CD14-positive monocyte (primary cell): Measurements from ENCODE around the gene CTNNA3. TPM values are rescaled to one million over a fixed set of nuclear protein-coding genes. Genes with fewer than 3 reads are reported as not detected.

Experiments used
- DNase-seq, 3 donors: peaks; one replicate each; pipeline ENCODE4 v3.0.0-alpha.2; 2011 to 2022
- H2AFZ ChIP-seq: 2 replicates; pipeline ENCODE4 v1.6.0; 2012; ENCODE audit warnings: mild to moderate bottlenecking, low read depth, low read length, inconsistent platforms; ENCODE audit not compliant: insufficient read depth, poor library complexity, severe bottlenecking
- H3K27ac ChIP-seq, 2 donors: 1 replicate in 1 of 2; 2 replicates in 1 of 2; pipeline ENCODE4 v1.5.1; 2012 to 2013; ENCODE audit warnings: low read length in 2 of 2, control low read depth in 1 of 2, inconsistent platforms in 1 of 2, low read depth in 1 of 2, mild to moderate bottlenecking in 1 of 2
- H3K27me3 ChIP-seq, 2 donors: one replicate each; pipeline versions ENCODE4 v1.6.0 to v1.6.1; 2011 to 2013; ENCODE audit warnings: low read length in 2 of 2; ENCODE audit not compliant: control insufficient read depth in 2 of 2, insufficient read depth in 2 of 2
- H3K36me3 ChIP-seq, 2 donors: replicated peaks in 1 of 2; 1 replicate in 1 of 2; 2 replicates in 1 of 2; pipeline versions ENCODE4 v1.5.1 to v1.6.1; 2012 to 2013; ENCODE audit warnings: low read length in 2 of 2, control low read depth in 1 of 2, inconsistent platforms in 1 of 2, mild to moderate bottlenecking in 1 of 2; ENCODE audit not compliant: insufficient read depth in 2 of 2, control insufficient read depth in 1 of 2
- H3K4me1 ChIP-seq, 2 donors: 1 replicate in 1 of 2; 2 replicates in 1 of 2; pipeline versions ENCODE4 v1.5.1 to v1.6.1; 2012 to 2013; ENCODE audit warnings: low read length in 2 of 2, control low read depth in 1 of 2, inconsistent platforms in 1 of 2, mild to moderate bottlenecking in 1 of 2, moderate library complexity in 1 of 2; ENCODE audit not compliant: insufficient read depth in 2 of 2, control insufficient read depth in 1 of 2
- H3K4me2 ChIP-seq: replicated peaks from 2 replicates; pipeline ENCODE3; 2012; ENCODE audit warnings: low read length, moderate library complexity, mild to moderate bottlenecking; ENCODE audit not compliant: poor library complexity, severe bottlenecking; ENCODE audit errors: extremely low read depth
- H3K4me3 ChIP-seq, 3 experiments: fragments of 200-600 bp in 1 of 3; sonication (generic) in 1 of 3; replicated peaks in 1 of 3; 1 replicate in 2 of 3; 2 replicates in 1 of 3; pipeline ENCODE4 v1.5.1; 2011 to 2013; ENCODE audit warnings: low read length in 3 of 3, mild to moderate bottlenecking in 3 of 3, control low read depth in 2 of 3, low read depth in 2 of 3, inconsistent platforms in 1 of 3, moderate library complexity in 1 of 3
- H3K79me2 ChIP-seq: 2 replicates; pipeline ENCODE4 v1.6.0; 2012; ENCODE audit warnings: mild to moderate bottlenecking, control low read depth, inconsistent platforms, low read length, moderate library complexity; ENCODE audit not compliant: insufficient read depth
- H3K9ac ChIP-seq: 2 replicates; pipeline ENCODE4 v1.6.0; 2017; ENCODE audit warnings: low read length, mild to moderate bottlenecking; ENCODE audit not compliant: insufficient read depth, poor library complexity, severe bottlenecking
- H3K9me3 ChIP-seq, 2 donors: replicated peaks in 1 of 2; 1 replicate in 1 of 2; 2 replicates in 1 of 2; pipeline versions ENCODE4 v1.5.1 to v1.6.1; 2012 to 2013; ENCODE audit warnings: low read length in 2 of 2, control low read depth in 1 of 2; ENCODE audit not compliant: control insufficient read depth in 1 of 2, insufficient read depth in 1 of 2
- H4K20me1 ChIP-seq: 2 replicates; pipeline ENCODE4 v1.6.0; 2012; ENCODE audit warnings: mild to moderate bottlenecking, low read length, control low read depth, moderate library complexity; ENCODE audit not compliant: insufficient read depth
- H3K27ac Mint-ChIP-seq, 7 donors: one replicate each; pipeline ENCODE4 v1.8.0; 2020; ENCODE audit warnings: mild to moderate bottlenecking in 7 of 7, mixed read lengths in 7 of 7, moderate library complexity in 6 of 7, inconsistent platforms in 2 of 7
- H3K27me3 Mint-ChIP-seq, 3 donors: one replicate each; pipeline ENCODE4 v1.8.0; 2021 to 2022; ENCODE audit warnings: low read depth in 3 of 3, mild to moderate bottlenecking in 3 of 3, mixed read lengths in 3 of 3, moderate library complexity in 3 of 3, inconsistent platforms in 1 of 3
- H3K36me3 Mint-ChIP-seq, 2 donors: one replicate each; pipeline ENCODE4 v1.8.0; 2020; ENCODE audit warnings: mixed read lengths in 2 of 2, inconsistent platforms in 1 of 2, mild to moderate bottlenecking in 1 of 2
- H3K4me1 Mint-ChIP-seq: one replicate; pipeline ENCODE4 v1.8.0; 2020; ENCODE audit warnings: mild to moderate bottlenecking, mixed read lengths
- H3K4me3 Mint-ChIP-seq, 2 donors: one replicate each; pipeline ENCODE4 v1.8.0; 2020; ENCODE audit warnings: mild to moderate bottlenecking in 2 of 2, mixed read lengths in 2 of 2, moderate library complexity in 1 of 2
- H3K9me3 Mint-ChIP-seq, 7 donors: one replicate each; pipeline ENCODE4 v1.8.0; 2020 to 2022; ENCODE audit warnings: mixed read lengths in 7 of 7, mild to moderate bottlenecking in 6 of 7, moderate library complexity in 6 of 7, inconsistent platforms in 2 of 7
- CTCF ChIP-seq: fragments of 200-600 bp; IDR thresholded peaks from one replicate; pipeline ENCODE4 v1.8.0; 2022; ENCODE audit warnings: antibody characterized with exemption, mild to moderate bottlenecking
- WGBS: methylation state at CpG from one replicate; pipeline ENCODE4 v1.1.5; 2013; ENCODE audit warnings: missing lambda C conversion rate; ENCODE audit not compliant: insufficient coverage; 5-methylcytosine and 5-hydroxymethylcytosine counted together
- intact Hi-C, 2 donors: fragments of 100-400 bp; cut with micrococcal nuclease; formaldehyde crosslinking; loops; one replicate each; pipeline versions ENCODE4 v1.15.0 to v1.15.1; 2023
- polyA plus RNA-seq, 3 donors: library from polyadenylated mRNA; depleted of rRNA in 1 of 3; unstranded in 2 of 3; stranded (reverse) in 1 of 3; fragments of 300-500 nt in 2 of 3; fragments of >200 nt in 1 of 3; fragmentation: Illumina TruSeq in 2 of 3; gene quantifications; 1 replicate in 2 of 3; 2 replicates in 1 of 3; pipeline ENCODE4 v1.2.3, GENCODE V29; 2012 to 2021

The CTNNA3 gene
- polyA plus RNA-seq, 3 donors = not detected

GRCh38 chr10:65964205-65964604 lies 1731.8 kb downstream of the CTNNA3 start:
- Histone ChIP-seq H3K36me3 (no peaks in the 10 kb centered on the region), H4K20me1 (no peaks in the 10 kb centered on the region), H3K4me1 (no peaks in the 10 kb centered on the region), H3K79me2 (no peaks in the 10 kb centered on the region), H3K27me3 (no peaks in the 10 kb centered on the region), H3K27ac (no peak overlapping the region), H2AFZ (no peak overlapping the region), H3K4me2 (no peak overlapping the region), H3K9ac (no peak overlapping the region), H3K4me3 (no peak overlapping the region), H3K9me3 (peaks cover 0 to 14% of the 10 kb centered on the region in 2 donors)
- Mint-ChIP-seq H3K9me3 (peaks cover 2 to 10% (median 4%) of the 10 kb centered on the region in 7 donors), H3K4me3 (no peak overlapping the region), H3K27ac (no peak overlapping the region), H3K4me1 (no peaks in the 10 kb centered on the region), H3K36me3 (no peaks in the 10 kb centered on the region), H3K27me3 (peaks cover 0 to 2% (median 0%) of the 10 kb centered on the region in 3 donors)
- WGBS = 80% methylated on average over 1 of the region's 1 CpG
- DNase-seq = no peak
- TF ChIP-seq CTCF = no peak
- intact Hi-C loops = no loop called here

DNA sequence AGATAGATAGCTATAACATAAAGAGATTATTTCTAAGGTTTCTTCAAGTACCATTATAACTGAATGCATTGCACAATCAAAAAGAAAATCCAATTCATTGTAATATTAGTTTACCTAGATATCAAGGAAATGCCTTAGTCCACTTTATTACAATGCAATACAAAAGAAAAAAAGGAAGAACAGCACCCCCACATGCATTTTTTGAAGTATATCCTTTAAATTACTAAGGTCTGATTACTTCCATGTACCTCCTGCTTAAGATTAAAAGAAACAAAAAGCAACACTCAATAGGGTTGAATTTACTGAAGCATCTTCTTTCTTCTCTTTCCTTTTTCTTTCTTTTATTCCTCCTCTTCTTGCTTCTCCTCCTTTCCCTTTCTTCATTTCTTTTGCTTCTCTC lies 1743.9 kb downstream of the CTNNA3 start:
- no peaks in the 10 kb centered on the region for H4K20me1 ChIP-seq
- peaks cover 0 to 2% (median 1%) of the 10 kb centered on the region in 3 donors for H3K27me3 Mint-ChIP-seq
- no peak overlapping the region for H3K27ac Mint-ChIP-seq
- no peaks in the 10 kb centered on the region for H3K27me3 ChIP-seq
- H3K4me1 Mint-ChIP-seq = no peaks in the 10 kb centered on the region
- H3K9me3 ChIP-seq = no peaks in the 10 kb centered on the region
- no peak overlapping the region for H3K9ac ChIP-seq
- peaks cover 0 to 6% (median 2%) of the 10 kb centered on the region in 7 donors for H3K9me3 Mint-ChIP-seq
- no peaks in the 10 kb centered on the region for H3K4me1 ChIP-seq
- H3K4me2 ChIP-seq = no peak overlapping the region
- no peak for TF ChIP-seq CTCF
- no peak for DNase-seq
- H3K4me3 ChIP-seq = no peak overlapping the region
- no peak overlapping the region for H3K4me3 Mint-ChIP-seq
- no peaks in the 10 kb centered on the region for H3K36me3 Mint-ChIP-seq
- H3K27ac ChIP-seq = no peak overlapping the region
- intact Hi-C loops = no loop called here
- H2AFZ ChIP-seq = no peak overlapping the region
- H3K36me3 ChIP-seq = no peaks in the 10 kb centered on the region
- no peaks in the 10 kb centered on the region for H3K79me2 ChIP-seq
